HG02870 (cell line): ENCODE results near the gene TM4SF18.
A peak's percentile ranks its signal among the peaks of the same experiment; 100 is the strongest.

Experiments used
- ATAC-seq: cut with Tn5 transposase; IDR thresholded peaks from one replicate; pipeline ENCODE4 v1.9.1; 2021; ENCODE audit warnings: mild to moderate bottlenecking, moderate library complexity; ENCODE audit not compliant: unreplicated experiment

Gene TM4SF18

GRCh38 chr3:149291178-149291577 lies 42.3 kb downstream of the TM4SF18 start:
- peak; percentile 48 for ATAC-seq

- ATAC-seq: no peak
Measured at GRCh38 chr3:149288655-149289054, 44.8 kb downstream of the TM4SF18 start.

- no peak for ATAC-seq
Measured at GRCh38 chr3:149284034-149284433, 49.4 kb downstream of the TM4SF18 start.

- no peak for ATAC-seq
Measured at GRCh38 chr3:149283401-149283800, 50.0 kb downstream of the TM4SF18 start.

GRCh38 chr3:149282836-149283235 lies 50.6 kb downstream of the TM4SF18 start:
- ATAC-seq: no peak

- no peak for ATAC-seq
Measured at GRCh38 chr3:149282322-149282721, 51.1 kb downstream of the TM4SF18 start.

GRCh38 chr3:149280671-149281349 lies 52.6 kb downstream of the TM4SF18 start:
- no peak for ATAC-seq

- no peak for ATAC-seq
Measured at GRCh38 chr3:149278911-149279310, 54.5 kb downstream of the TM4SF18 start.

- ATAC-seq: peak; percentile 64
Measured at GRCh38 chr3:149277331-149277813, 56.1 kb downstream of the TM4SF18 start.

- no peak for ATAC-seq
Measured at GRCh38 chr3:149276619-149277018, 56.8 kb downstream of the TM4SF18 start.

- ATAC-seq: no peak
Measured at GRCh38 chr3:149274220-149274619, 59.2 kb downstream of the TM4SF18 start.

GRCh38 chr3:149273096-149273751 lies 60.2 kb downstream of the TM4SF18 start:
- peak; percentile 82 for ATAC-seq

- no peak for ATAC-seq
Measured at GRCh38 chr3:149271669-149272068, 61.8 kb downstream of the TM4SF18 start.

- ATAC-seq: no peak
Measured at GRCh38 chr3:149270180-149270579, 63.3 kb downstream of the TM4SF18 start.

GRCh38 chr3:149269687-149270086 lies 63.7 kb downstream of the TM4SF18 start:
- no peak for ATAC-seq
